SK-N-MC (cell line): ENCODE results near the gene ALG12.

ENCODE experiments used
- EZH2 ChIP-seq: fragments of 200-600 bp; sonication (generic); IDR thresholded peaks from one replicate; pipeline ENCODE4 v1.6.1; 2017; ENCODE audit warnings: antibody characterized with exemption
- FOXP2 ChIP-seq: optimal IDR thresholded peaks from 2 replicates; pipeline ENCODE3; 2011; ENCODE audit warnings: mild to moderate bottlenecking, moderate library complexity; ENCODE audit not compliant: insufficient read depth; ENCODE audit errors: extremely low read length, control extremely low read depth
- POLR2AphosphoS5 ChIP-seq: IDR thresholded peaks from 2 replicates; pipeline ENCODE4 v1.6.1; 2012; ENCODE audit warnings: mild to moderate bottlenecking, low read depth, low read length, borderline replicate concordance

DNA sequence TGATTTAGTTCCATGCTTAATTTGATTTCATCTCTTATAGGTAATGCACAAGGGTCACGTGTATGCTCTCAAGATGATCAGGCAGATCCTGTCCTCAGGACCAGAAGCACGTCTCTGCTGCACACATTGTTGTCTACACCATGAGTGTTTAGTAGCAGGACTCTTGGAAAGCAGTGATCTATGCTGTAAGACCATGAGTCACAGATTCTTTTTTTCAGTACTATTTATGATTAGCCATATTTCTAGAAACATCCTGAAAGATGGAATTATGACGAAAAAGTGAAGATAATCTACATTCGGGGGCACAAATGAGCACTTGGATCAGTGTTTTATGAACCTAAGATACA is 35.0 kb downstream of the ALG12 start:
- TF ChIP-seq EZH2, result no peak
- TF ChIP-seq POLR2AphosphoS5, result no peak
- TF ChIP-seq FOXP2, result no peak
